Measurements from ENCODE around the gene HOXA7. TPM values are rescaled to one million over a fixed set of nuclear protein-coding genes. Genes with fewer than 3 reads are reported as not detected.

HOXA7 gene
- total RNA-seq, 4 donors from 2014 or later = 0.26 to 9.1 (median 5.2) TPM

DNA sequence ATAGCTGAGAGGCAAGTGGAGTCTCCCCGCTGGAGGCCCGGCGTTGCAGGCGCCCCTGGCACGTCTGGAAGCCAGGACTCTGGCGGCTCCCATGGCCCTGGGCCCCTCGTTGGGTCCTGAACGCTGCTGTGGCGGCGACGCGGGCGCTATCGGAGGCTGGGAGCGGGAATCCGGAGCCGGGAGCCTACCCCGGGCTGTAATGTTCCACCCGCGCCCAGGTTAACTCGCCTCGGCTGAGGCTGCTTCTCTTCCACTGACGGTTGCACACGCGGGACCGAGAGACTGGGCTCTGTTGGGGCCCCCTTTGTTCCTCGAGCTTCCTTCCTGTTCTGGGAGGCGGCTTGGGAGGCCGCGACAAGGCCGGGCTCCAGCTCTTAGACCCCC is 11.7 kb downstream of the HOXA7 start:
- no peaks in the 10 kb centered on the region for H3K27me3 ChIP-seq
- TF ChIP-seq POLR2A (IDR thresholded peaks at IDR 0.05) = no peak
- TF ChIP-seq, protein P1, sequence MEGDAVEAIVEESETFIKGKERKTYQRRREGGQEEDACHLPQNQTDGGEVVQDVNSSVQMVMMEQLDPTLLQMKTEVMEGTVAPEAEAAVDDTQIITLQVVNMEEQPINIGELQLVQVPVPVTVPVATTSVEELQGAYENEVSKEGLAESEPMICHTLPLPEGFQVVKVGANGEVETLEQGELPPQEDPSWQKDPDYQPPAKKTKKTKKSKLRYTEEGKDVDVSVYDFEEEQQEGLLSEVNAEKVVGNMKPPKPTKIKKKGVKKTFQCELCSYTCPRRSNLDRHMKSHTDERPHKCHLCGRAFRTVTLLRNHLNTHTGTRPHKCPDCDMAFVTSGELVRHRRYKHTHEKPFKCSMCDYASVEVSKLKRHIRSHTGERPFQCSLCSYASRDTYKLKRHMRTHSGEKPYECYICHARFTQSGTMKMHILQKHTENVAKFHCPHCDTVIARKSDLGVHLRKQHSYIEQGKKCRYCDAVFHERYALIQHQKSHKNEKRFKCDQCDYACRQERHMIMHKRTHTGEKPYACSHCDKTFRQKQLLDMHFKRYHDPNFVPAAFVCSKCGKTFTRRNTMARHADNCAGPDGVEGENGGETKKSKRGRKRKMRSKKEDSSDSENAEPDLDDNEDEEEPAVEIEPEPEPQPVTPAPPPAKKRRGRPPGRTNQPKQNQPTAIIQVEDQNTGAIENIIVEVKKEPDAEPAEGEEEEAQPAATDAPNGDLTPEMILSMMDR (IDR thresholded peaks at IDR 0.05) = no peak
- intact Hi-C loops (cut with DNase I; ENCODE audit: low total_unique reads) = loop anchor here (10.0 kb wide), 1 partner anchor 50 kb away; the partner anchor contains the start of gene HOXA1
- no peaks in the 10 kb centered on the region for H3K4me1 ChIP-seq
- no peaks in the 10 kb centered on the region for H3K9me3 ChIP-seq
- H3K4me3 ChIP-seq = no peak overlapping the region
- peak overlapping the region in 1 of 2 donors; percentile 45 for H3K27ac ChIP-seq
- DNase-seq = peak in 1 of 2 donors; percentile 20
- no peaks in the 10 kb centered on the region for H3K36me3 ChIP-seq

DNA sequence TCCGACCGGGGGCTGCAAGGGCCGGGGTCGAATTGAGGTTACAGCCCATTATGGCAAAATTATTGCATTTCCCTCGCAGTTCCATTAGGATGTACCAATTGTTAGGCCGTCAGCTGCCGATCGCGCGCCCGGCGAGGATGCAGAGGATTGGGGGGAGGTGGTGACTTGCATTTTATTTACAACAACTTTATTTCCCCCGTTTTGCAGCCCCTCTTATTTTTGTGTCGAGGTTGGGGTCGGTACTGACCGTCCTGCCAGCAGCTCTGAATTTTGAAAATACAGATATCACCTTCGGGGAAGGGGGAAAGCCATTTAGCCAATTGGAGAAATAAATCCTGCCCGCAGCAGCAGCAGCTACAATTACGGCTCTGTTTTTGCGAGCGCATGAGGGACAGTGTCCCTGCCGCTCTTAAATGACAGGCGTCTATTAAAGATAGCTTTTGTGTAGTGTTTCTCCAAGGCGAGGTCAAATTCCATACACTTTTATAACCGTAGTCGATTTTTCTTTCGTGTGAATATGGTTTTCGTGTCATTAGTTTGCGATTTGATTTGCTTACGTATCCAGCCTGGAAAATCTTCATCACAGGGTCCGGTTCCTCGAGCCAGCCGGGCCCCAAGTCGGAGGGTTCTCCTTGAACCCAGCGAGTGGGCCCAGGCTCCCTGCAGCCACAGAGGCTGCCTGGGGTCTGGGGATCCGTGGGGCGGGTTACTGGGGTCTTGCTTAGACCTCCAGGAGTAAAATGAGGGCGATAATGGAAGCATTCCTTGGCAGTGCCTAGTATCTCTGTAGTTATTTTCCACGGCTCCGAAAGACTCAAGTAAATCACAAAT is 12.3 kb downstream of the HOXA7 start:
- Histone ChIP-seq H3K4me3 (no peak overlapping the region), H3K4me1 (no peaks in the 10 kb centered on the region), H3K27me3 (no peaks in the 10 kb centered on the region), H3K27ac (peak overlapping the region in 1 of 2 donors; percentile 45), H3K36me3 (no peaks in the 10 kb centered on the region), H3K9me3 (no peaks in the 10 kb centered on the region)
- DNase-seq = no peak
- intact Hi-C loops (cut with DNase I; ENCODE audit: low total_unique reads) = loop anchor here (10.0 kb wide), 1 partner anchor 49 kb away; the partner anchor contains the start of gene HOXA1
- TF ChIP-seq POLR2A (IDR thresholded peaks at IDR 0.05) = no peak
- TF ChIP-seq, protein P1 (IDR thresholded peaks at IDR 0.05) = no peak

DNA sequence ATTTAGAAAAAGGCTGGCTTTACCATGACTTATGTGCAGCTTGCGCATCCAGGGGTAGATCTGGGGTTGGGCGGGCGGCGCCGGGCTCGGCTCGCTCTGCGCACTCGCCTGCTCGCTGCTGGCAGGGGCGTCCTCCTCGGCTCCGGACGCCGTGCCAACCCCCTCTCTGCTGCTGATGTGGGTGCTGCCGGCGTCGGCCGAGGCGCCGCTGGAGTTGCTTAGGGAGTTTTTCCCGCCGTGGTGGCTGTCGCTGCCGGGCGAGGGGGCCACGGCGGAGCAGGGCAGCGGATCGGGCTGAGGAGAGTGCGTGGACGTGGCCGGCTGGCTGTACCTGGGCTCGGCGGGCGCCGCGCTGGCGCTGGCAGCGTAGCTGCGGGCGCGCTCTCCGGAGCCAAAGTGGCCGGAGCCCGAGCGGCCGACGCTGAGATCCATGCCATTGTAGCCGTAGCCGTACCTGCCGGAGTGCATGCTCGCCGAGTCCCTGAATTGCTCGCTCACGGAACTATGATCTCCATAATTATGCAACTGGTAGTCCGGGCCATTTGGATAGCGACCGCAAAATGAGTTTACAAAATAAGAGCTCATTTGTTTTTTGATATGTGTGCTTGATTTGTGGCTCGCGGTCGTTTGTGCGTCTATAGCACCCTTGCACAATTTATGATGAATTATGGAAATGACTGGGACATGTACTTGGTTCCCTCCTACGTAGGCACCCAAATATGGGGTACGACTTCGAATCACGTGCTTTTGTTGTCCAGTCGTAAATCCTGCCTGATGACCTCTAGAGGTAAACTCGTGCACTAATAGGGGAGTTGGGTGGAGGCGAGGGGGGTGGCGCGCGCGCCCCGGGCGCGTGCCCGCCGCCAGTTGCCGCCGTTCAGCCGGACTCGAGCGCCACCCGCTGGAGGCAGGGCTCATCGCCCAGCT is 13.2 kb downstream of the HOXA7 start, which contains the start of gene HOXA5:
Gene HOXA5, minus strand, starts transcription at position 659 of the 927 bp plus-strand sequence. Its CDS starts 74 bp downstream, at position 585.
- peak; percentile 27 to 30 for TF ChIP-seq POLR2A (IDR thresholded peaks at IDR 0.05)
- TF ChIP-seq, protein P1 (IDR thresholded peaks at IDR 0.05) = peak in 3 of 4 experiments; percentile 57 to 86 (median 58)
- H3K9me3 ChIP-seq = no peaks in the 10 kb centered on the region
- no peaks in the 10 kb centered on the region for H3K4me1 ChIP-seq
- no peaks in the 10 kb centered on the region for H3K36me3 ChIP-seq
- peak; percentile 71 to 73 for DNase-seq
- H3K27ac ChIP-seq = peak within 1 kb of the TSS in 1 of 2 donors; percentile 69
- intact Hi-C loops (cut with DNase I; ENCODE audit: low total_unique reads) = loop anchor here (10.0 kb wide), 1 partner anchor 48 kb away; the partner anchor contains the start of gene HOXA1
- no peaks in the 10 kb centered on the region for H3K27me3 ChIP-seq
- H3K4me3 ChIP-seq = peak within 1 kb of the TSS in 1 of 2 donors; percentile 13

DNA sequence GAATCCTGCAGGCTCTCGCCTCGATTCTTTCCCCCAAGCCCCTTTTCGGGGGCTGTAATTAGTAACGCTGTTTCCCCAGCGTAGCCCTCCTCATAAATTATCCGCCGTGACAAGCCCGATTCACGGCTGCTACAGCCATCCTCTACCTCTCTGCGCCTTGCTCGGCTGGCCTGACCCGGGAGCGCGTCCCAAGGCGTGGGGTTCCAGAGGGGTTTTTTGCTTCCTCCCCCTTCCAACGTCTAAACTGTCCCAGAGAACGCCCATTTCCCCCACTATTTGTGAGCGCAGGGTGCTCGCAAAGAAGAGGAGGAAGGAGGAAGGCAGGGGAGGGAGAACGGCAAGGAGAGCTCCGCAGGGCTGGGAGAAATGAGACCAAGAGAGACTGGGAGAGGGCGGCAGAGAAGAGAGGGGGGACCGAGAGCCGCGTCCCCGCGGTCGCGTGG is 13.9 kb downstream of the HOXA7 start:
- intact Hi-C loops (cut with DNase I; ENCODE audit: low total_unique reads) = loop anchor here (10.0 kb wide), 1 partner anchor 48 kb away; the partner anchor contains the start of gene HOXA1
- no peaks in the 10 kb centered on the region for H3K4me1 ChIP-seq
- no peaks in the 10 kb centered on the region for H3K36me3 ChIP-seq
- H3K27me3 ChIP-seq = no peaks in the 10 kb centered on the region
- DNase-seq = no peak
- H3K9me3 ChIP-seq = no peaks in the 10 kb centered on the region
- TF ChIP-seq, protein P1 (IDR thresholded peaks at IDR 0.05) = no peak
- no peak for TF ChIP-seq POLR2A (IDR thresholded peaks at IDR 0.05)
- H3K4me3 ChIP-seq = peak overlapping the region in 1 of 2 donors; percentile 13
- peak overlapping the region in 1 of 2 donors; percentile 69 for H3K27ac ChIP-seq
